ENCODE data around the gene LZTR1. TPM values are rescaled to one million over a fixed set of nuclear protein-coding genes. Genes with fewer than 3 reads are reported as not detected.

The LZTR1 gene
- total and polyA plus RNA-seq, 10 of the 15 experiments (the other 5 are each of a cell fraction or from before 2014, with no cell fraction given), result 0.82 to 50.3 (median 19.3) TPM

- TF ChIP-seq NKRF (conservative IDR thresholded peaks at IDR 0.05) (no peak), YBX1 (IDR thresholded peaks at IDR 0.05) (no peak), BCL3 (IDR thresholded peaks at IDR 0.05; ENCODE audit: borderline replicate concordance, insufficient read depth, low read depth, low read length, poor library complexity, severe bottlenecking) (no peak)
Observed at GRCh38 chr22:21030032-21030431, 47.9 kb downstream of the LZTR1 start (continued).

GRCh38 chr22:21030621-21031544 lies 48.8 kb downstream of the LZTR1 start:
- Histone ChIP-seq H3K27me3 (replicated peaks in 1 of 2; ENCODE audit: control insufficient read depth in 2 of 2, insufficient read depth in 2 of 2, low read length in 1 of 2) (no peaks in the 10 kb centered on the region; a peak in 1 of 4 replicates), H3K79me2 (ENCODE audit: control insufficient read depth, insufficient read depth, low read length) (no peaks in the 10 kb centered on the region), H3K4me3 (no peak overlapping the region), H2AFZ (ENCODE audit: control insufficient read depth, low read depth, low read length) (no peak overlapping the region), H3K9ac (ENCODE audit: control insufficient read depth, insufficient read depth, low read length) (no peak overlapping the region), H3K36me3 (ENCODE audit: control insufficient read depth in 2 of 2, insufficient read depth in 2 of 2, low read length in 1 of 2) (no peaks in the 10 kb centered on the region), H3K4me2 (ENCODE audit: control insufficient read depth, insufficient read depth) (no peak overlapping the region), H3K9me3 (replicated peaks; ENCODE audit: control insufficient read depth, insufficient read depth, low read length) (no peaks in the 10 kb centered on the region), H3K4me1 (ENCODE audit: control insufficient read depth, insufficient read depth, low read length) (peaks cover 7% of the 10 kb centered on the region), H4K20me1 (ENCODE audit: control insufficient read depth, insufficient read depth) (no peaks in the 10 kb centered on the region), H3K27ac (ENCODE audit: control insufficient read depth, insufficient read depth) (no peak overlapping the region)
- ChIA-PET SMC1A (ENCODE audit: uncharacterized antibody, unreplicated experiment) (no interaction called here), POLR2A (interaction anchor here (0.5 kb wide), 1 partner anchor 16 kb away, joined by 3 read pairs; no protein-coding TSS in a partner anchor), CTCF (no interaction called here), RAD21 (ENCODE audit: unreplicated experiment) (no interaction called here)
- no peak for DNase-seq (ENCODE audit: low read depth, low spot score)
- TF ChIP-seq RELB (IDR thresholded peaks at IDR 0.05; ENCODE audit: low read depth), result no peak
- no peak for TF ChIP-seq EED (IDR thresholded peaks at IDR 0.05; ENCODE audit: low read depth)
- no peak for TF ChIP-seq YY1 (IDR thresholded peaks at IDR 0.05; ENCODE audit: low read depth, low read length)
- no peak for TF ChIP-seq CHD2 (IDR thresholded peaks at IDR 0.05; ENCODE audit: borderline replicate concordance, low read depth, low read length)
- no peak for TF ChIP-seq HDAC6 (IDR thresholded peaks at IDR 0.05; ENCODE audit: unreplicated experiment)
- TF ChIP-seq BACH1 (IDR thresholded peaks at IDR 0.05; ENCODE audit: borderline replicate concordance), result no peak
- no peak for TF ChIP-seq ZBTB11 (CRISPR knock-in tag; IDR thresholded peaks at IDR 0.05)
- TF ChIP-seq MEF2A (IDR thresholded peaks at IDR 0.05; ENCODE audit: insufficient read depth, low read depth, low read length), result no peak
- TF ChIP-seq ZNF24 (IDR thresholded peaks at IDR 0.05), result no peak
- intact Hi-C loops (cut with micrococcal nuclease; ENCODE audit: unreplicated experiment) (no loop called here), in situ Hi-C loops (cut with MboI) (no loop called here)
- no peak for FAIRE-seq
- WGBS (ENCODE audit: insufficient coverage, insufficient replicate concordance, low lambda C conversion rate, missing lambda C conversion rate), result 58% methylated on average over 40 of the region's 40 CpGs
- no peak for ATAC-seq
- no TSS peak for BruUV-seq (replicated peaks)
